GM23338 (cell line): ENCODE data around the gene FCHO2. TPM values are rescaled to one million over a fixed set of nuclear protein-coding genes. Genes with fewer than 3 reads are reported as not detected.

Experiments used
- ATAC-seq: fragments of 200-7000 bp; cut with Tn5 transposase; 3 replicates; pipeline ENCODE4 v1.9.1; 2020
- DNase-seq: peaks from one replicate; pipeline ENCODE4 v3.0.0-alpha.2; 2015; ENCODE audit warnings: low spot score
- H2AFZ ChIP-seq: fragments of 200-600 bp; sonication (generic); 2 replicates; pipeline ENCODE4 v1.8.0; 2016; ENCODE audit warnings: antibody characterized with exemption, mild to moderate bottlenecking, moderate library complexity
- H3F3A ChIP-seq: fragments of 200-600 bp; sonication (generic); replicated peaks from 2 replicates; pipeline ENCODE4 v1.8.0; 2017; ENCODE audit warnings: antibody characterized with exemption, mixed run types, low read depth
- H3K27ac ChIP-seq: fragments of 200-600 bp; sonication (generic); 2 replicates; pipeline ENCODE4 v1.6.1; 2016; ENCODE audit warnings: low read depth
- H3K27me3 ChIP-seq: fragments of 200-600 bp; sonication (generic); 2 replicates; pipeline ENCODE4 v1.8.0; 2016; ENCODE audit warnings: mild to moderate bottlenecking, mixed run types, moderate library complexity; ENCODE audit not compliant: insufficient read depth
- H3K36me3 ChIP-seq: fragments of 200-600 bp; sonication (generic); 2 replicates; pipeline ENCODE4 v1.8.0; 2016; ENCODE audit warnings: mild to moderate bottlenecking; ENCODE audit not compliant: insufficient read depth
- H3K4me1 ChIP-seq: fragments of 200-600 bp; sonication (generic); 2 replicates; pipeline ENCODE4 v1.8.0; 2016; ENCODE audit warnings: mild to moderate bottlenecking, moderate library complexity; ENCODE audit not compliant: insufficient read depth
- H3K4me2 ChIP-seq: fragments of 200-600 bp; sonication (generic); 2 replicates; pipeline ENCODE4 v1.7.1; 2017; ENCODE audit warnings: mixed run types
- H3K4me3 ChIP-seq: fragments of 200-600 bp; sonication (generic); 2 replicates; pipeline ENCODE4 v1.6.1; 2016; ENCODE audit warnings: mixed run types
- H3K79me2 ChIP-seq: fragments of 200-600 bp; sonication (generic); replicated peaks from 2 replicates; pipeline ENCODE4 v1.8.0; 2017; ENCODE audit warnings: mild to moderate bottlenecking; ENCODE audit not compliant: insufficient read depth
- H3K9me2 ChIP-seq: fragments of 200-600 bp; sonication (generic); 2 replicates; pipeline ENCODE4 v1.8.0; 2017; ENCODE audit not compliant: insufficient read depth
- H4K20me1 ChIP-seq: fragments of 200-600 bp; sonication (generic); replicated peaks from 2 replicates; pipeline ENCODE4 v1.8.0; 2017; ENCODE audit warnings: mild to moderate bottlenecking; ENCODE audit not compliant: insufficient read depth
- H3K27ac Mint-ChIP-seq: 2 replicates; pipeline ENCODE4 v1.8.0; 2020; ENCODE audit warnings: inconsistent platforms, mild to moderate bottlenecking, moderate library complexity, mixed read lengths
- H3K27me3 Mint-ChIP-seq: 3 replicates; pipeline ENCODE4 v1.8.0; 2022; ENCODE audit warnings: low read depth, mild to moderate bottlenecking, moderate library complexity, mixed read lengths, inconsistent platforms; ENCODE audit not compliant: insufficient read depth, poor library complexity
- H3K36me3 Mint-ChIP-seq: 3 replicates; pipeline ENCODE4 v1.8.0; 2021; ENCODE audit warnings: low read depth, mild to moderate bottlenecking, inconsistent platforms, moderate library complexity, mixed read lengths
- H3K4me1 Mint-ChIP-seq: 3 replicates; pipeline ENCODE4 v1.8.0; 2020; ENCODE audit warnings: mild to moderate bottlenecking, inconsistent platforms, mixed read lengths
- H3K4me3 Mint-ChIP-seq: 3 replicates; pipeline ENCODE4 v1.8.0; 2021; ENCODE audit warnings: moderate library complexity, mild to moderate bottlenecking, inconsistent platforms, mixed read lengths
- H3K9me3 Mint-ChIP-seq: 3 replicates; pipeline ENCODE4 v1.8.0; 2020; ENCODE audit warnings: moderate library complexity, mild to moderate bottlenecking, inconsistent platforms, mixed read lengths
- CREB1 ChIP-seq: fragments of 250-450 bp; sonication (Bioruptor Pico); IDR thresholded peaks from 2 replicates; pipeline ENCODE4 v1.5.0; 2020; ENCODE audit warnings: low read depth, mild to moderate bottlenecking, moderate library complexity
- CTCF ChIP-seq, 2 experiments: fragments of 200-600 bp in 1 of 2; sonication (generic) in 1 of 2; conservative IDR thresholded peaks; 2 replicates each; pipeline versions ENCODE4 v1.5.1 to v1.6.1; 2016 to 2017; ENCODE audit warnings: antibody characterized with exemption in 2 of 2, low read depth in 2 of 2, mild to moderate bottlenecking in 2 of 2, moderate library complexity in 1 of 2
- ETS1 ChIP-seq: IDR thresholded peaks from 2 replicates; pipeline ENCODE4 v1.6.1; 2016; ENCODE audit warnings: antibody characterized with exemption
- EZH2 ChIP-seq: fragments of 200-600 bp; sonication (generic); IDR thresholded peaks from one replicate; pipeline ENCODE4 v1.8.0; 2017; ENCODE audit warnings: antibody characterized with exemption, mild to moderate bottlenecking, low read depth; ENCODE audit not compliant: unreplicated experiment
- EZH2phosphoT487 ChIP-seq: fragments of 200-600 bp; sonication (generic); IDR thresholded peaks from one replicate; pipeline ENCODE4 v1.8.1; 2018; ENCODE audit warnings: antibody characterized with exemption; ENCODE audit not compliant: unreplicated experiment
- JUNB ChIP-seq: IDR thresholded peaks from one replicate; pipeline ENCODE4 v1.6.1; 2016; ENCODE audit warnings: antibody characterized with exemption; ENCODE audit not compliant: unreplicated experiment
- NANOG ChIP-seq: IDR thresholded peaks from 2 replicates; pipeline ENCODE4 v1.6.1; 2016; ENCODE audit warnings: antibody characterized with exemption, borderline replicate concordance
- POLR2AphosphoS5 ChIP-seq: IDR thresholded peaks from 2 replicates; pipeline ENCODE4 v1.6.1; 2016; ENCODE audit warnings: antibody characterized with exemption, low read depth
- REST ChIP-seq: IDR thresholded peaks from one replicate; pipeline ENCODE4 v1.6.1; 2018; ENCODE audit warnings: antibody characterized with exemption; ENCODE audit not compliant: unreplicated experiment
- STAT1 ChIP-seq: IDR thresholded peaks from one replicate; pipeline ENCODE4 v1.6.1; 2016; ENCODE audit warnings: antibody characterized with exemption; ENCODE audit not compliant: unreplicated experiment
- ZNF114 ChIP-seq: fragments of 250-450 bp; sonication (Bioruptor Pico); IDR thresholded peaks from 2 replicates; pipeline ENCODE4 v1.5.0; 2020; ENCODE audit warnings: mild to moderate bottlenecking, moderate library complexity
- ZNF331 ChIP-seq: fragments of 250-450 bp; sonication (Bioruptor Pico); IDR thresholded peaks from 2 replicates; pipeline ENCODE4 v1.5.0; 2020; ENCODE audit warnings: low read depth, mild to moderate bottlenecking, moderate library complexity
- ZNF462 ChIP-seq: fragments of 250-450 bp; sonication (Bioruptor Pico); IDR thresholded peaks from 2 replicates; pipeline ENCODE4 v1.5.0; 2020; ENCODE audit warnings: mild to moderate bottlenecking, moderate library complexity
- polyA plus RNA-seq: library from polyadenylated mRNA; unstranded; fragments of >200 nt; fragmentation: Nextera tagmentation; extraction: Ambion mirVana; gene quantifications from 2 replicates; pipeline ENCODE4 v1.2.1, GENCODE V29; 2016
- total RNA-seq: library from RNA; depleted of rRNA; stranded (reverse); fragments of >200 nt; shearing (Covaris generic); gene quantifications from 2 replicates; pipeline ENCODE4 v1.2.3, GENCODE V29; 2014

Gene FCHO2
- total and polyA plus RNA-seq, 2 experiments from 2014 or later: 8.4 to 10.1 TPM

- DNase-seq (no peak), ATAC-seq (no peak)
- H3K36me3 Mint-ChIP-seq: peaks cover 19% of the 10 kb centered on the region; the same call in 2 of the 3 replicates
- TF ChIP-seq CREB1 (CRISPR knock-in tag) (no peak), JUNB (no peak), REST (no peak), ZNF114 (CRISPR knock-in tag) (no peak), EZH2phosphoT487 (no peak), ETS1 (no peak), CTCF (conservative IDR thresholded peaks at IDR 0.05; ENCODE audit: low read depth in 2 of 2) (no peak), ZNF462 (CRISPR knock-in tag) (no peak), EZH2 (no peak), NANOG (no peak), POLR2AphosphoS5 (no peak), STAT1 (no peak), ZNF331 (no peak)
- H3K9me2 ChIP-seq: no peaks in the 10 kb centered on the region
- H3K4me3 ChIP-seq: no peak overlapping the region
- H3K4me2 ChIP-seq: no peak overlapping the region
- H3K27me3 ChIP-seq: no peaks in the 10 kb centered on the region
- no peak overlapping the region for H2AFZ ChIP-seq
- no peak overlapping the region for H3K4me3 Mint-ChIP-seq
- peaks cover 3% of the 10 kb centered on the region; the same call in 1 of the 3 replicates for H3K9me3 Mint-ChIP-seq
- no peaks in the 10 kb centered on the region for H3K79me2 ChIP-seq
- H3K27ac ChIP-seq: no peak overlapping the region
- no peaks in the 10 kb centered on the region for H4K20me1 ChIP-seq
- no peaks in the 10 kb centered on the region for H3K27me3 Mint-ChIP-seq
- H3K4me1 Mint-ChIP-seq: no peaks in the 10 kb centered on the region
- H3K4me1 ChIP-seq: no peaks in the 10 kb centered on the region
- no peaks in the 10 kb centered on the region for H3F3A ChIP-seq
- no peak overlapping the region for H3K27ac Mint-ChIP-seq
- peaks cover 6% of the 10 kb centered on the region; the same call in 1 of the 2 replicates for H3K36me3 ChIP-seq
Measured at GRCh38 chr5:72991394-72991793, 35.6 kb downstream of the FCHO2 start.
